ENCODE data around the gene ERCC5. TPM values are rescaled to one million over a fixed set of nuclear protein-coding genes. Genes with fewer than 3 reads are reported as not detected.

The ERCC5 gene
- total and polyA plus RNA-seq, 9 of the 15 experiments (the other 6 are each of a cell fraction or from before 2014, with no cell fraction given) = 7.4 to 43.1 (median 33.9) TPM

GRCh38 chr13:102800145-102801041, 45.4 kb upstream of the ERCC5 start:
- ATAC-seq (peak; percentile 88), DNase-seq (ENCODE audit: extremely low read depth in 1 of 4, low spot score in 3 of 4) (peak; percentile 72 to 83 (median 80)), FAIRE-seq (no peak)
- WGBS (ENCODE audit: insufficient coverage, low coverage, missing lambda C conversion rate) = 1% methylated on average over 36 of the region's 81 CpGs
- no peaks in the 10 kb centered on the region for H3K36me3 ChIP-seq (ENCODE audit: control insufficient read depth, insufficient read depth, low read length)
- BruUV-seq (replicated peaks) = no TSS peak
- no peaks in the 10 kb centered on the region for H3K9me3 ChIP-seq (replicated peaks; ENCODE audit: control insufficient read depth, insufficient read depth, low read depth, low read length)
- ChIA-PET CTCF (ENCODE audit: low intra/inter-chr PET ratio) (interaction anchor here (0.7 kb wide), 1 partner anchor 220 kb away, joined by 4 read pairs; no protein-coding TSS in a partner anchor), POLR2A (interaction anchor here (0.6 to 1.1 kb wide), 3 partner anchors 8 to 24 kb away, joined by 3 to 4 read pairs (median 3); no protein-coding TSS in a partner anchor)
- H3K9me1 ChIP-seq (ENCODE audit: control insufficient read depth, insufficient read depth, low read length) = no peaks in the 10 kb centered on the region
- H3K79me2 ChIP-seq (ENCODE audit: control insufficient read depth, insufficient read depth, low read length) = peaks cover 42% of the 10 kb centered on the region
- peak overlapping the region; percentile 76 for H3K27ac ChIP-seq (ENCODE audit: extremely low read depth, low read depth, low read length)
- intact Hi-C loops (cut with micrococcal nuclease) (loop anchor here (1.0 to 2.0 kb wide), 2 partner anchors 47 to 204 kb away; partner anchors contain the start of gene TPP2), in situ Hi-C loops (cut with MboI) (no loop called here)
- no peaks in the 10 kb centered on the region for H4K20me1 ChIP-seq (replicated peaks; ENCODE audit: control insufficient read depth, insufficient read depth, low read length)
- H3K4me3 ChIP-seq = peak overlapping the region; percentile 76
- H3K4me1 ChIP-seq (replicated peaks in 1 of 2; ENCODE audit: control insufficient read depth in 2 of 2, insufficient read depth in 2 of 2, low read length in 2 of 2) = peaks cover 4 to 24% of the 10 kb centered on the region in 2 experiments; a peak in 4 of 5 replicates
- H3K9ac ChIP-seq (ENCODE audit: insufficient read depth in 1 of 2, low read depth in 2 of 2, low read length in 2 of 2) = peak overlapping the region; percentile 79 to 97
- peak overlapping the region; percentile 83 for H2AFZ ChIP-seq (ENCODE audit: low read depth, low read length)
- no peaks in the 10 kb centered on the region for H3K27me3 ChIP-seq (ENCODE audit: control insufficient read depth in 2 of 2, insufficient read depth in 2 of 2, low read length in 2 of 2)
- H3K4me2 ChIP-seq (ENCODE audit: insufficient read depth, low read length) = peak overlapping the region; percentile 93
- no peak for TF ChIP-seq TARDBP (IDR thresholded peaks at IDR 0.05)
- TF ChIP-seq NFE2 (IDR thresholded peaks at IDR 0.05; ENCODE audit: low read depth) = no peak
- TF ChIP-seq ZNF436 (CRISPR knock-in tag; IDR thresholded peaks at IDR 0.05) = no peak
- TF ChIP-seq ZNF398 (CRISPR knock-in tag; IDR thresholded peaks at IDR 0.05) = no peak
- no peak for TF ChIP-seq MECOM (CRISPR knock-in tag; IDR thresholded peaks at IDR 0.05)
- TF ChIP-seq ATF1 (CRISPR knock-in tag; IDR thresholded peaks at IDR 0.05) = no peak
- peak; percentile 45; the same call in 1 of the 2 replicates for TF ChIP-seq ATF1 (tag; IDR thresholded peaks at IDR 0.05)
- no peak for TF ChIP-seq HNRNPLL (IDR thresholded peaks at IDR 0.05; ENCODE audit: low read depth, low read length, poor library complexity, severe bottlenecking)
- no peak for TF ChIP-seq C11orf30 (IDR thresholded peaks at IDR 0.05; ENCODE audit: low read depth)
- peak; percentile 24; the same call in 1 of the 2 replicates for TF ChIP-seq TOE1 (IDR thresholded peaks at IDR 0.05; ENCODE audit: borderline replicate concordance)
- TF ChIP-seq TOE1 (CRISPR knock-in tag; IDR thresholded peaks at IDR 0.05; ENCODE audit: borderline replicate concordance, low read depth) = no peak
- no peak for TF ChIP-seq ELF2 (CRISPR knock-in tag; IDR thresholded peaks at IDR 0.05)
- no peak for TF ChIP-seq ZNF444 (CRISPR knock-in tag; IDR thresholded peaks at IDR 0.05)
- TF ChIP-seq, protein P1, sequence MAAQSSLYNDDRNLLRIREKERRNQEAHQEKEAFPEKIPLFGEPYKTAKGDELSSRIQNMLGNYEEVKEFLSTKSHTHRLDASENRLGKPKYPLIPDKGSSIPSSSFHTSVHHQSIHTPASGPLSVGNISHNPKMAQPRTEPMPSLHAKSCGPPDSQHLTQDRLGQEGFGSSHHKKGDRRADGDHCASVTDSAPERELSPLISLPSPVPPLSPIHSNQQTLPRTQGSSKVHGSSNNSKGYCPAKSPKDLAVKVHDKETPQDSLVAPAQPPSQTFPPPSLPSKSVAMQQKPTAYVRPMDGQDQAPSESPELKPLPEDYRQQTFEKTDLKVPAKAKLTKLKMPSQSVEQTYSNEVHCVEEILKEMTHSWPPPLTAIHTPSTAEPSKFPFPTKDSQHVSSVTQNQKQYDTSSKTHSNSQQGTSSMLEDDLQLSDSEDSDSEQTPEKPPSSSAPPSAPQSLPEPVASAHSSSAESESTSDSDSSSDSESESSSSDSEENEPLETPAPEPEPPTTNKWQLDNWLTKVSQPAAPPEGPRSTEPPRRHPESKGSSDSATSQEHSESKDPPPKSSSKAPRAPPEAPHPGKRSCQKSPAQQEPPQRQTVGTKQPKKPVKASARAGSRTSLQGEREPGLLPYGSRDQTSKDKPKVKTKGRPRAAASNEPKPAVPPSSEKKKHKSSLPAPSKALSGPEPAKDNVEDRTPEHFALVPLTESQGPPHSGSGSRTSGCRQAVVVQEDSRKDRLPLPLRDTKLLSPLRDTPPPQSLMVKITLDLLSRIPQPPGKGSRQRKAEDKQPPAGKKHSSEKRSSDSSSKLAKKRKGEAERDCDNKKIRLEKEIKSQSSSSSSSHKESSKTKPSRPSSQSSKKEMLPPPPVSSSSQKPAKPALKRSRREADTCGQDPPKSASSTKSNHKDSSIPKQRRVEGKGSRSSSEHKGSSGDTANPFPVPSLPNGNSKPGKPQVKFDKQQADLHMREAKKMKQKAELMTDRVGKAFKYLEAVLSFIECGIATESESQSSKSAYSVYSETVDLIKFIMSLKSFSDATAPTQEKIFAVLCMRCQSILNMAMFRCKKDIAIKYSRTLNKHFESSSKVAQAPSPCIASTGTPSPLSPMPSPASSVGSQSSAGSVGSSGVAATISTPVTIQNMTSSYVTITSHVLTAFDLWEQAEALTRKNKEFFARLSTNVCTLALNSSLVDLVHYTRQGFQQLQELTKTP (IDR thresholded peaks at IDR 0.05; ENCODE audit: low read depth in 1 of 2, partially characterized antibody in 2 of 2) = no peak
- TF ChIP-seq HDAC1 (IDR thresholded peaks at IDR 0.05) = no peak
- TF ChIP-seq CREB1 (IDR thresholded peaks at IDR 0.05) = 0 out of 2 replicates have a peak, but pooled peaks have one; percentile 8
- TF ChIP-seq CREB1 (CRISPR knock-in tag; IDR thresholded peaks at IDR 0.05) = no peak; the same call in 1 of the 2 replicates

Measured in K562 (cell line).